Fibroblast of lung (primary cell): ENCODE results near the gene FOXR1. TPM values are rescaled to one million over a fixed set of nuclear protein-coding genes. Genes with fewer than 3 reads are reported as not detected.

Experiments
- DNase-seq, 2 donors: peaks; one replicate each; pipeline versions ENCODE4 v3.0.0 to v3.0.0-alpha.2; 2010; ENCODE audit warnings: low read depth in 2 of 2
- H2AFZ ChIP-seq: 2 replicates; pipeline ENCODE4 v1.5.1; 2012; ENCODE audit warnings: low read length, control low read depth, inconsistent platforms
- H3K27ac ChIP-seq: 2 replicates; pipeline ENCODE4 v1.5.1; 2011; ENCODE audit warnings: low read length, control low read depth; ENCODE audit not compliant: insufficient read depth
- H3K27me3 ChIP-seq: 2 replicates; pipeline ENCODE4 v1.5.1; 2011; ENCODE audit warnings: mild to moderate bottlenecking, low read length; ENCODE audit not compliant: control insufficient read depth, insufficient read depth
- H3K36me3 ChIP-seq: 2 replicates; pipeline ENCODE4 v1.5.1; 2011; ENCODE audit warnings: low read length; ENCODE audit not compliant: control insufficient read depth, insufficient read depth
- H3K4me1 ChIP-seq: 2 replicates; pipeline ENCODE4 v1.5.1; 2011; ENCODE audit warnings: low read length; ENCODE audit not compliant: control insufficient read depth, insufficient read depth; ENCODE audit errors: extremely low read depth
- H3K4me2 ChIP-seq: 2 replicates; pipeline ENCODE4 v1.5.1; 2011; ENCODE audit warnings: low read length, control low read depth; ENCODE audit not compliant: insufficient read depth; ENCODE audit errors: extremely low read depth
- H3K4me3 ChIP-seq, 4 experiments: fragments of 200-600 bp in 1 of 4; sonication (generic) in 1 of 4; replicated peaks in 1 of 4; 2 replicates each; pipeline ENCODE4 v1.5.1; 2011 to 2016; ENCODE audit warnings: low read length in 4 of 4, low read depth in 3 of 4, mild to moderate bottlenecking in 3 of 4, control low read depth in 2 of 4, inconsistent platforms in 1 of 4, mixed read lengths in 1 of 4; ENCODE audit not compliant: insufficient read depth in 1 of 4; ENCODE audit errors: control extremely low read depth in 1 of 4
- H3K79me2 ChIP-seq: 2 replicates; pipeline ENCODE4 v1.5.1; 2012; ENCODE audit warnings: mild to moderate bottlenecking, low read length, inconsistent platforms; ENCODE audit not compliant: control insufficient read depth, insufficient read depth
- H3K9ac ChIP-seq: 2 replicates; pipeline ENCODE4 v1.5.1; 2011; ENCODE audit warnings: mild to moderate bottlenecking, low read length, control low read depth; ENCODE audit not compliant: insufficient read depth
- H3K9me3 ChIP-seq: 2 replicates; pipeline ENCODE4 v1.5.1; 2012; ENCODE audit warnings: low read depth, low read length; ENCODE audit not compliant: control insufficient read depth, insufficient read depth
- H4K20me1 ChIP-seq: 2 replicates; pipeline ENCODE4 v1.5.1; 2011; ENCODE audit warnings: low read length; ENCODE audit not compliant: control insufficient read depth, insufficient read depth; ENCODE audit errors: extremely low read depth
- CTCF ChIP-seq, 2 donors: IDR thresholded peaks in 1 of 2; conservative IDR thresholded peaks in 1 of 2; 1 replicate in 1 of 2; 2 replicates in 1 of 2; pipeline ENCODE4 v1.5.1; 2011 to 2012; ENCODE audit warnings: low read length in 2 of 2, control low read depth in 1 of 2, inconsistent platforms in 1 of 2, low read depth in 1 of 2, mild to moderate bottlenecking in 1 of 2
- EZH2 ChIP-seq: IDR thresholded peaks from 2 replicates; pipeline ENCODE4 v1.5.1; 2012; ENCODE audit warnings: low read length, control low read depth, mild to moderate bottlenecking; ENCODE audit errors: missing control alignments
- polyA plus RNA-seq, 2 donors: library from polyadenylated mRNA; depleted of rRNA in 1 of 2; stranded (reverse) in 1 of 2; unstranded in 1 of 2; fragments of >200 nt; gene quantifications; 2 replicates each; pipeline ENCODE4 v1.2.1, GENCODE V29; 2011 to 2012; ENCODE audit warnings: missing spikeins in 1 of 2
- total RNA-seq: library from RNA; depleted of rRNA; stranded (reverse); fragments of >200 nt; gene quantifications from 2 replicates; pipeline ENCODE4 v1.2.1, GENCODE V29; 2014

The FOXR1 gene
- total and polyA plus RNA-seq, 2 donors (not counting 1 experiment from before 2014, with no cell fraction given) = not detected

GRCh38 chr11:118956094-118956846 lies 15.3 kb upstream of the FOXR1 start, which contains the start of gene UPK2:
Gene UPK2 (plus strand): TSS chr11:118956298. CDS start chr11:118956351, 53 bp downstream.
- TF ChIP-seq CTCF (conservative IDR thresholded peaks at IDR 0.05 in 1 of 2, IDR thresholded peaks at IDR 0.05 in 1 of 2; ENCODE audit: low read depth in 1 of 2, low read length in 2 of 2) (peak; percentile 89 to 97), EZH2 (no peak)
- no peak within 1 kb of the TSS for H3K27ac ChIP-seq
- H3K9me3 ChIP-seq = no peaks in the 10 kb centered on the region
- H3K4me3 ChIP-seq = no peak within 1 kb of the TSS
- H3K36me3 ChIP-seq = no peaks in the 10 kb centered on the region
- H3K79me2 ChIP-seq = no peaks in the 10 kb centered on the region
- no peak within 1 kb of the TSS for H3K9ac ChIP-seq
- H3K4me1 ChIP-seq = no peaks in the 10 kb centered on the region
- no peaks in the 10 kb centered on the region for H4K20me1 ChIP-seq
- DNase-seq = peak; percentile 57 to 75
- H3K4me2 ChIP-seq = no peak within 1 kb of the TSS
- peaks cover 29% of the 10 kb centered on the region for H3K27me3 ChIP-seq
- H2AFZ ChIP-seq = no peak within 1 kb of the TSS

DNA sequence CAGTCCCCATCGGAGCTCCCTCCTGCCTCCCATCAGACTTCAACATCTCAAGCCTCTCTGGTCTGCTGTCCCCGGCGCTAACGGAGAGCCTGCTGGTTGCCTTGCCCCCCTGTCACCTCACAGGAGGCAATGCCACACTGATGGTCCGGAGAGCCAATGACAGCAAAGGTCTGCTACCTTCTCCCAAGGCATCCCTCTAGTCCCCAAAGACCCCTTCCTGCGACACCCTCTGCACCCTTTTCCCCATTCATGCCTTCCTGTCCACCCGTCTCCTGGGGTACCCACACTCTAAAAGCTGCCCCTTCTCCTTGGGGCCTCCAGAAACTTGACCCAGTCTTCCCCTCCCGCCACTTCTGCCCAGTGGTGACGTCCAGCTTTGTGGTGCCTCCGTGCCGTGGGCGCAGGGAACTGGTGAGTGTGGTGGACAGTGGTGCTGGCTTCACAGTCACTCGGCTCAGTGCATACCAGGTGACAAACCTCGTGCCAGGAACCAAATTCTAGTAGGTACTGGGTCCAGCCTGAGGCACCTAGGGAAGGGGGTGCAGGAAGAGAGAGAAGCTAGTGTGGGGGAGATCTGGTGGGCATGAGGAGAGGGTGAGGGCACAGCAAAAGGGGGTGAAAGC lies 14.6 kb upstream of the FOXR1 start:
- Histone ChIP-seq H3K36me3 (no peaks in the 10 kb centered on the region), H3K4me1 (no peaks in the 10 kb centered on the region), H3K79me2 (no peaks in the 10 kb centered on the region), H2AFZ (no peak overlapping the region), H4K20me1 (no peaks in the 10 kb centered on the region), H3K9ac (no peak overlapping the region), H3K4me2 (no peak overlapping the region), H3K9me3 (no peaks in the 10 kb centered on the region), H3K4me3 (no peak overlapping the region), H3K27me3 (peaks cover 29% of the 10 kb centered on the region), H3K27ac (no peak overlapping the region)
- no peak for DNase-seq
- no peak for TF ChIP-seq CTCF (conservative IDR thresholded peaks at IDR 0.05 in 1 of 2, IDR thresholded peaks at IDR 0.05 in 1 of 2; ENCODE audit: low read depth in 1 of 2, low read length in 2 of 2)

DNA sequence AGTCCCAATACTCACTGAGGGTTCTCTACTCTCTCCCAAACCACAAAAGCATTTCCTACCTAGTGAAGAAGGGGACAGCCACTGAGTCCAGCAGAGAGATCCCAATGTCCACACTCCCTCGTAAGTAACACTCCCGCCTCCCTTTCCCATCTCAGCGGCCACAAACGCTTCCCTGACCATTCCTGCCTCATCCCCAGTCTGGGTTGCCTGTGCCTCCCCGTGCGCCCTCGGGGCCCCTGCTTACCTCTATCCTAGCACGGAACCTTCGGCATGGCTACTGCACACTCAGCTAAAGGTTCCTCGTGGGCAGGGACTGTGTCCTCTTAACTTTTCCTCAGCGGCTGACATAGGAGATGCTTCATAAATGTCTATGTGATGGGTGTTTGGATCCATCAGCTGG lies 14.0 kb upstream of the FOXR1 start:
- no peak overlapping the region for H3K9ac ChIP-seq
- H3K27me3 ChIP-seq = peaks cover 29% of the 10 kb centered on the region
- H3K27ac ChIP-seq = no peak overlapping the region
- no peak for DNase-seq
- H2AFZ ChIP-seq = no peak overlapping the region
- TF ChIP-seq CTCF (conservative IDR thresholded peaks at IDR 0.05 in 1 of 2, IDR thresholded peaks at IDR 0.05 in 1 of 2; ENCODE audit: low read depth in 1 of 2, low read length in 2 of 2) (no peak), EZH2 (no peak)
- H4K20me1 ChIP-seq = no peaks in the 10 kb centered on the region
- H3K9me3 ChIP-seq = no peaks in the 10 kb centered on the region
- H3K4me3 ChIP-seq = no peak overlapping the region
- H3K4me2 ChIP-seq = no peak overlapping the region
- no peaks in the 10 kb centered on the region for H3K4me1 ChIP-seq
- H3K79me2 ChIP-seq = no peaks in the 10 kb centered on the region
- no peaks in the 10 kb centered on the region for H3K36me3 ChIP-seq
